ENCODE data around the gene TTC34. TPM values are rescaled to one million over a fixed set of nuclear protein-coding genes. Genes with fewer than 3 reads are reported as not detected.

The TTC34 gene
- total RNA-seq, 4 donors from 2014 or later, result 0.84 to 1.2 (median 1.0) TPM

- no peak overlapping the region for H3K27ac ChIP-seq
- H3K9me3 ChIP-seq, result no peaks in the 10 kb centered on the region
- peaks cover 0 to 7% (median 0%) of the 10 kb centered on the region in 4 donors for H3K4me1 ChIP-seq
- TF ChIP-seq POLR2A (IDR thresholded peaks at IDR 0.05) (no peak), EP300 (IDR thresholded peaks at IDR 0.05) (no peak)
- TF ChIP-seq, protein P1, sequence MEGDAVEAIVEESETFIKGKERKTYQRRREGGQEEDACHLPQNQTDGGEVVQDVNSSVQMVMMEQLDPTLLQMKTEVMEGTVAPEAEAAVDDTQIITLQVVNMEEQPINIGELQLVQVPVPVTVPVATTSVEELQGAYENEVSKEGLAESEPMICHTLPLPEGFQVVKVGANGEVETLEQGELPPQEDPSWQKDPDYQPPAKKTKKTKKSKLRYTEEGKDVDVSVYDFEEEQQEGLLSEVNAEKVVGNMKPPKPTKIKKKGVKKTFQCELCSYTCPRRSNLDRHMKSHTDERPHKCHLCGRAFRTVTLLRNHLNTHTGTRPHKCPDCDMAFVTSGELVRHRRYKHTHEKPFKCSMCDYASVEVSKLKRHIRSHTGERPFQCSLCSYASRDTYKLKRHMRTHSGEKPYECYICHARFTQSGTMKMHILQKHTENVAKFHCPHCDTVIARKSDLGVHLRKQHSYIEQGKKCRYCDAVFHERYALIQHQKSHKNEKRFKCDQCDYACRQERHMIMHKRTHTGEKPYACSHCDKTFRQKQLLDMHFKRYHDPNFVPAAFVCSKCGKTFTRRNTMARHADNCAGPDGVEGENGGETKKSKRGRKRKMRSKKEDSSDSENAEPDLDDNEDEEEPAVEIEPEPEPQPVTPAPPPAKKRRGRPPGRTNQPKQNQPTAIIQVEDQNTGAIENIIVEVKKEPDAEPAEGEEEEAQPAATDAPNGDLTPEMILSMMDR (IDR thresholded peaks at IDR 0.05), result no peak
- WGBS, 2 donors, result 47 to 72% methylated on average over 6 to 11 of the region's 19 CpGs
- H3K27me3 ChIP-seq, result peaks cover 0 to 21% of the 10 kb centered on the region in 2 donors
- no peak overlapping the region for H3K4me3 ChIP-seq
- no peak for DNase-seq (ENCODE audit: low spot score in 2 of 2)
- no peaks in the 10 kb centered on the region for H3K36me3 ChIP-seq
Observed at GRCh38 chr1:2804628-2805351, 3.3 kb upstream of the TTC34 start.

GRCh38 chr1:2803931-2804627 lies 2.6 kb upstream of the TTC34 start:
- H3K36me3 ChIP-seq, result no peaks in the 10 kb centered on the region

GRCh38 chr1:2803086-2803930 lies 1.8 kb upstream of the TTC34 start:
- 87% methylated on average over 27 to 36 of the region's 37 CpGs for WGBS, 2 donors
- peaks cover 0 to 3% (median 0%) of the 10 kb centered on the region in 4 donors for H3K4me1 ChIP-seq

More at GRCh38 chr1:2803931-2804627, 2.6 kb upstream of the TTC34 start:
- Histone ChIP-seq H3K4me3 (no peak overlapping the region), H3K27me3 (peaks cover 0 to 24% of the 10 kb centered on the region in 2 donors), H3K9me3 (no peaks in the 10 kb centered on the region), H3K4me1 (peaks cover 0 to 3% (median 0%) of the 10 kb centered on the region in 4 donors), H3K27ac (no peak overlapping the region)
- TF ChIP-seq EP300 (IDR thresholded peaks at IDR 0.05), result no peak
- no peak for TF ChIP-seq POLR2A (IDR thresholded peaks at IDR 0.05)
- 64 to 84% methylated on average over 8 to 12 of the region's 19 CpGs for WGBS, 2 donors
- no peak for DNase-seq (ENCODE audit: low spot score in 2 of 2)

GRCh38 chr1:2802421-2802961 lies 998 bp upstream of the TTC34 start:
- Histone ChIP-seq H3K9me3 (no peaks in the 10 kb centered on the region), H3K36me3 (no peaks in the 10 kb centered on the region), H3K27ac (no peak overlapping the region), H3K4me1 (peaks cover 0 to under 1% (median 0%) of the 10 kb centered on the region in 4 donors), H3K4me3 (no peak overlapping the region), H3K27me3 (peaks cover 0 to 26% of the 10 kb centered on the region in 2 donors)
- 51 to 59% methylated on average over 6 to 8 of the region's 10 CpGs for WGBS, 2 donors
- TF ChIP-seq, protein P1 (IDR thresholded peaks at IDR 0.05), result no peak
- TF ChIP-seq EP300 (IDR thresholded peaks at IDR 0.05) (no peak), POLR2A (IDR thresholded peaks at IDR 0.05) (no peak)
- no peak for DNase-seq (ENCODE audit: low spot score in 2 of 2)

More at GRCh38 chr1:2803086-2803930, 1.8 kb upstream of the TTC34 start:
- no peak for DNase-seq (ENCODE audit: low spot score in 2 of 2)
- Histone ChIP-seq H3K36me3 (no peaks in the 10 kb centered on the region), H3K27ac (no peak overlapping the region), H3K4me3 (no peak overlapping the region), H3K9me3 (no peaks in the 10 kb centered on the region), H3K27me3 (peaks cover 0 to 26% of the 10 kb centered on the region in 2 donors)
- TF ChIP-seq EP300 (IDR thresholded peaks at IDR 0.05), result no peak
- TF ChIP-seq, protein P1 (IDR thresholded peaks at IDR 0.05), result no peak
- no peak for TF ChIP-seq POLR2A (IDR thresholded peaks at IDR 0.05)

DNA sequence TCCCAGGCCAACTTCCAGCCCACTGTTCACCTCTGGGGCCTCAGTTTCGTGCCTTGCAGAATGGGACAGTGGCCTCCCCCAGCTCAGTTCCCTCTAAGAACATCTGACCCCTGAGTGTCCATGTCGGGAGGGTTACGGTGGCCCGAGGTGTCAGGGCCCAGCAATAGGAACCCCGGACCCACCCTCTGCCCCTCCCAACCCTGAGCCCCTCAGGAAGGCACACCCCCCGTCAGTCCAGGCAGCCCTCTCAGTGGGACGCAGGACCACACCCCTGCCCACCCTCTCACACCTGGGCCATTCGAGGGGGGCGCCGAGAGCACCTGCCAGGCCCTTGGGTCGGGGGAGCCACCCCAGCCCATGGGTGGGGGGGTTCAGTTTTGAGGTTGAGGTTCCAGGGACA lies 447 bp downstream of the TTC34 start:
- 75 to 84% methylated on average over 8 to 9 of the region's 11 CpGs for WGBS, 2 donors

More for the DNA sequence above, 447 bp downstream of the TTC34 start:
- Histone ChIP-seq H3K36me3 (no peaks in the 10 kb centered on the region), H3K27me3 (peaks cover 0 to 22% of the 10 kb centered on the region in 2 donors), H3K9me3 (no peaks in the 10 kb centered on the region), H3K27ac (no peak overlapping the region), H3K4me1 (no peaks in the 10 kb centered on the region), H3K4me3 (no peak overlapping the region)
- TF ChIP-seq POLR2A (IDR thresholded peaks at IDR 0.05), result no peak
- DNase-seq (ENCODE audit: low spot score in 2 of 2), result no peak
